GM23338 (cell line): Measurements from ENCODE around the gene NOP9.

Source experiments
- CREB1 ChIP-seq: fragments of 250-450 bp; sonication (Bioruptor Pico); IDR thresholded peaks from 2 replicates; pipeline ENCODE4 v1.5.0; 2020; ENCODE audit warnings: low read depth, mild to moderate bottlenecking, moderate library complexity
- CTCF ChIP-seq, 2 experiments: fragments of 200-600 bp in 1 of 2; sonication (generic) in 1 of 2; conservative IDR thresholded peaks; 2 replicates each; pipeline versions ENCODE4 v1.5.1 to v1.6.1; 2016 to 2017; ENCODE audit warnings: antibody characterized with exemption in 2 of 2, low read depth in 2 of 2, mild to moderate bottlenecking in 2 of 2, moderate library complexity in 1 of 2
- EZH2 ChIP-seq: fragments of 200-600 bp; sonication (generic); IDR thresholded peaks from one replicate; pipeline ENCODE4 v1.8.0; 2017; ENCODE audit warnings: antibody characterized with exemption, mild to moderate bottlenecking, low read depth; ENCODE audit not compliant: unreplicated experiment
- EZH2phosphoT487 ChIP-seq: fragments of 200-600 bp; sonication (generic); IDR thresholded peaks from one replicate; pipeline ENCODE4 v1.8.1; 2018; ENCODE audit warnings: antibody characterized with exemption; ENCODE audit not compliant: unreplicated experiment
- JUNB ChIP-seq: IDR thresholded peaks from one replicate; pipeline ENCODE4 v1.6.1; 2016; ENCODE audit warnings: antibody characterized with exemption; ENCODE audit not compliant: unreplicated experiment
- POLR2AphosphoS5 ChIP-seq: IDR thresholded peaks from 2 replicates; pipeline ENCODE4 v1.6.1; 2016; ENCODE audit warnings: antibody characterized with exemption, low read depth
- REST ChIP-seq: IDR thresholded peaks from one replicate; pipeline ENCODE4 v1.6.1; 2018; ENCODE audit warnings: antibody characterized with exemption; ENCODE audit not compliant: unreplicated experiment
- STAT1 ChIP-seq: IDR thresholded peaks from one replicate; pipeline ENCODE4 v1.6.1; 2016; ENCODE audit warnings: antibody characterized with exemption; ENCODE audit not compliant: unreplicated experiment
- ZNF331 ChIP-seq: fragments of 250-450 bp; sonication (Bioruptor Pico); IDR thresholded peaks from 2 replicates; pipeline ENCODE4 v1.5.0; 2020; ENCODE audit warnings: low read depth, mild to moderate bottlenecking, moderate library complexity

GRCh38 chr14:24314377-24315193 is 14.9 kb downstream of the NOP9 start:
- TF ChIP-seq CTCF (conservative IDR thresholded peaks at IDR 0.05; ENCODE audit: low read depth in 2 of 2) (no peak), EZH2 (no peak), ZNF331 (CRISPR knock-in tag) (no peak), EZH2phosphoT487 (no peak), JUNB (no peak), STAT1 (no peak), POLR2AphosphoS5 (no peak), REST (no peak), CREB1 (CRISPR knock-in tag) (no peak)
